HG02852 (cell line): ENCODE data around the gene UAP1L1.
"Not testable (repeated sequence)": the region's sequence is repeated elsewhere in the genome, so short reads cannot be mapped to it uniquely, and the experiment has no call there.

ENCODE experiments used
- ATAC-seq: cut with Tn5 transposase; IDR thresholded peaks from one replicate; pipeline ENCODE4 v1.9.1; 2021; ENCODE audit warnings: mild to moderate bottlenecking, moderate library complexity; ENCODE audit not compliant: unreplicated experiment

The UAP1L1 gene

GRCh38 chr9:137077010-137077747, at the start of gene UAP1L1:
Gene UAP1L1, plus strand, starts transcription at chr9:137077517. Its CDS starts 16 bp downstream, at chr9:137077533.
- ATAC-seq, result no peak

- ATAC-seq, result peak; percentile 44
These were observed 48.9 kb upstream of the UAP1L1 start for GRCh38 chr9:137028263-137029057.

- no peak for ATAC-seq
These were observed 48.0 kb upstream of the UAP1L1 start for GRCh38 chr9:137029058-137029936.

- no peak for ATAC-seq
These were observed 47.3 kb upstream of the UAP1L1 start for GRCh38 chr9:137030006-137030405.

- no peak for ATAC-seq
These were observed 46.5 kb upstream of the UAP1L1 start for GRCh38 chr9:137030538-137031527.

GRCh38 chr9:137031904-137032640, 45.2 kb upstream of the UAP1L1 start, which contains the start of gene FUT7:
Gene FUT7, minus strand, starts transcription at chr9:137032088. Its CDS starts 97 bp downstream, at chr9:137031991.
- no peak for ATAC-seq

GRCh38 chr9:137032858-137033257, 44.5 kb upstream of the UAP1L1 start:
- no peak for ATAC-seq

GRCh38 chr9:137033481-137033880, 43.8 kb upstream of the UAP1L1 start:
- not testable (repeated sequence) for ATAC-seq

- no peak for ATAC-seq
These were observed 43.1 kb upstream of the UAP1L1 start for GRCh38 chr9:137034039-137034708.

GRCh38 chr9:137034709-137035506, 42.4 kb upstream of the UAP1L1 start:
- ATAC-seq, result no peak

GRCh38 chr9:137035507-137035834, 41.8 kb upstream of the UAP1L1 start:
- ATAC-seq, result no peak

- no peak for ATAC-seq
These were observed 41.4 kb upstream of the UAP1L1 start for GRCh38 chr9:137035937-137036336.

- no peak for ATAC-seq
These were observed 40.3 kb upstream of the UAP1L1 start for GRCh38 chr9:137037035-137037434.

GRCh38 chr9:137037483-137037882, 39.8 kb upstream of the UAP1L1 start:
- no peak for ATAC-seq

- no peak for ATAC-seq
These were observed 38.4 kb upstream of the UAP1L1 start for GRCh38 chr9:137038916-137039315.

GRCh38 chr9:137039611-137040366, 37.5 kb upstream of the UAP1L1 start:
- ATAC-seq, result no peak

GRCh38 chr9:137040568-137040967, 36.7 kb upstream of the UAP1L1 start:
- no peak for ATAC-seq
